Skeletal muscle cell (primary cell): ENCODE measurements around the gene KCNK1.

Experiments
- DNase-seq: peaks from one replicate; pipeline ENCODE4 v3.0.0-alpha.2; 2010; ENCODE audit warnings: low read depth
- H3K4me3 ChIP-seq: 2 replicates; pipeline ENCODE4 v1.5.1; 2011; ENCODE audit warnings: low read depth, mild to moderate bottlenecking, control low read depth, low read length, moderate library complexity

The KCNK1 gene

GRCh38 chr1:233632436-233632835 is 18.5 kb downstream of the KCNK1 start:
- no peak overlapping the region for H3K4me3 ChIP-seq
- DNase-seq = no peak

- H3K4me3 ChIP-seq = no peak overlapping the region
- peak; percentile 31 for DNase-seq
Measured at GRCh38 chr1:233635765-233636502, 22.0 kb downstream of the KCNK1 start.

- no peak for DNase-seq
- H3K4me3 ChIP-seq = no peak overlapping the region
Measured at GRCh38 chr1:233636503-233636877, 22.6 kb downstream of the KCNK1 start.

GRCh38 chr1:233638513-233638912 is 24.6 kb downstream of the KCNK1 start:
- H3K4me3 ChIP-seq = no peak overlapping the region
- no peak for DNase-seq

GRCh38 chr1:233639611-233640010 is 25.7 kb downstream of the KCNK1 start:
- H3K4me3 ChIP-seq = no peak overlapping the region
- peak; percentile 4 for DNase-seq

GRCh38 chr1:233640179-233640578 is 26.3 kb downstream of the KCNK1 start:
- DNase-seq = no peak
- no peak overlapping the region for H3K4me3 ChIP-seq

- DNase-seq = no peak
- H3K4me3 ChIP-seq = no peak overlapping the region
Measured at GRCh38 chr1:233641029-233641428, 27.1 kb downstream of the KCNK1 start.

- no peak for DNase-seq
- H3K4me3 ChIP-seq = no peak overlapping the region
Measured at GRCh38 chr1:233647073-233647472, 33.2 kb downstream of the KCNK1 start.

- H3K4me3 ChIP-seq = no peak overlapping the region
- no peak for DNase-seq
Measured at GRCh38 chr1:233647636-233648035, 33.7 kb downstream of the KCNK1 start.

GRCh38 chr1:233651061-233651460 is 37.2 kb downstream of the KCNK1 start:
- no peak for DNase-seq

GRCh38 chr1:233651563-233652233 is 37.8 kb downstream of the KCNK1 start:
- H3K4me3 ChIP-seq = no peak overlapping the region
- DNase-seq = no peak

More at GRCh38 chr1:233651061-233651460, 37.2 kb downstream of the KCNK1 start:
- H3K4me3 ChIP-seq = no peak overlapping the region

- no peak overlapping the region for H3K4me3 ChIP-seq
- no peak for DNase-seq
Measured at GRCh38 chr1:233652526-233652925, 38.6 kb downstream of the KCNK1 start.

GRCh38 chr1:233654658-233655280 is 40.9 kb downstream of the KCNK1 start:
- no peak for DNase-seq
- H3K4me3 ChIP-seq = no peak overlapping the region

- H3K4me3 ChIP-seq = no peak overlapping the region
- no peak for DNase-seq
Measured at GRCh38 chr1:233655301-233655740, 41.4 kb downstream of the KCNK1 start.

GRCh38 chr1:233656032-233656635 is 42.2 kb downstream of the KCNK1 start:
- DNase-seq = no peak
- H3K4me3 ChIP-seq = no peak overlapping the region

- H3K4me3 ChIP-seq = no peak overlapping the region
- no peak for DNase-seq
Measured at GRCh38 chr1:233656687-233657086, 42.8 kb downstream of the KCNK1 start.

- no peak overlapping the region for H3K4me3 ChIP-seq
- no peak for DNase-seq
Measured at GRCh38 chr1:233657466-233657865, 43.6 kb downstream of the KCNK1 start.

- DNase-seq = no peak
- H3K4me3 ChIP-seq = no peak overlapping the region
Measured at GRCh38 chr1:233659495-233659894, 45.6 kb downstream of the KCNK1 start.

- no peak for DNase-seq
- H3K4me3 ChIP-seq = no peak overlapping the region
Measured at GRCh38 chr1:233661376-233662159, 47.7 kb downstream of the KCNK1 start.
